K562 (cell line): ENCODE measurements around the gene POLD4. TPM values are rescaled to one million over a fixed set of nuclear protein-coding genes. Genes with fewer than 3 reads are reported as not detected.

Source experiments
- EZH2 ChIP-seq: IDR thresholded peaks from 2 replicates; pipeline ENCODE4 v1.6.1; 2012; ENCODE audit warnings: low read depth, mild to moderate bottlenecking, inconsistent platforms, low read length, borderline replicate concordance
- GTF2A2 ChIP-seq: IDR thresholded peaks from 2 replicates; pipeline ENCODE4 v1.6.1; 2016; ENCODE audit warnings: mild to moderate bottlenecking, missing genetic modification characterization, missing compliant biosample characterization
- HNRNPK ChIP-seq: fragments of 200-400 bp; formaldehyde crosslinking; IDR thresholded peaks from one replicate; pipeline ENCODE4 v1.6.1; 2018; ENCODE audit warnings: mild to moderate bottlenecking, low read depth, low read length; ENCODE audit not compliant: poor library complexity, severe bottlenecking
- KLF16 ChIP-seq: IDR thresholded peaks from 2 replicates; pipeline ENCODE4 v1.6.1; 2016; ENCODE audit warnings: antibody characterized with exemption
- NCOR1 ChIP-seq: fragments of 450-650 bp; IDR thresholded peaks from 2 replicates; pipeline ENCODE4 v1.6.1; 2016; ENCODE audit warnings: mild to moderate bottlenecking, moderate library complexity
- NFIX ChIP-seq: fragments of 250-450 bp; sonication (Bioruptor Pico); IDR thresholded peaks from 2 replicates; pipeline ENCODE4 v1.4.0; 2020; ENCODE audit warnings: low read depth, mild to moderate bottlenecking, moderate library complexity
- NFXL1 ChIP-seq: fragments of 450-650 bp; formaldehyde crosslinking; IDR thresholded peaks from 2 replicates; pipeline ENCODE4 v1.4.0; 2021; ENCODE audit warnings: mild to moderate bottlenecking
- RBM14 ChIP-seq: fragments of 200-400 bp; formaldehyde crosslinking; IDR thresholded peaks from 2 replicates; pipeline ENCODE4 v1.6.1; 2018; ENCODE audit warnings: low read depth, mild to moderate bottlenecking, low read length, moderate library complexity, borderline replicate concordance; ENCODE audit not compliant: insufficient read depth
- SIRT6 ChIP-seq: IDR thresholded peaks from one replicate; pipeline ENCODE4 v1.6.1; 2012; ENCODE audit warnings: low read depth, mild to moderate bottlenecking, control low read depth, inconsistent platforms, low read length, moderate library complexity
- SRSF7 ChIP-seq: fragments of 200-400 bp; formaldehyde crosslinking; optimal IDR thresholded peaks from 2 replicates; pipeline ENCODE3; 2017; ENCODE audit warnings: mild to moderate bottlenecking, low read depth, low read length
- TAL1 ChIP-seq: fragments of 450-650 bp; IDR thresholded peaks from 2 replicates; pipeline ENCODE4 v1.6.1; 2016; ENCODE audit warnings: mild to moderate bottlenecking
- TCF3 ChIP-seq: sonication (generic); formaldehyde crosslinking; IDR thresholded peaks from 2 replicates; pipeline ENCODE4 v1.4.0; 2020; ENCODE audit warnings: mild to moderate bottlenecking, missing genetic modification reagents
- TEAD1 ChIP-seq, 2 experiments: fragments of 450-650 bp in 1 of 2; sonication (generic) in 1 of 2; formaldehyde crosslinking; IDR thresholded peaks; 2 replicates each; pipeline versions ENCODE4 v1.4.0 to v1.8.0; 2020 to 2022; ENCODE audit warnings: mild to moderate bottlenecking in 2 of 2, missing genetic modification reagents in 1 of 2
- TSHZ1 ChIP-seq: fragments of 250-450 bp; sonication (Bioruptor Pico); IDR thresholded peaks from 2 replicates; pipeline ENCODE4 v1.4.0; 2020; ENCODE audit warnings: mild to moderate bottlenecking, moderate library complexity
- XRCC3 ChIP-seq: fragments of 450-650 bp; IDR thresholded peaks from 2 replicates; pipeline ENCODE4 v1.6.1; 2017; ENCODE audit warnings: mild to moderate bottlenecking, moderate library complexity
- ZC3H8 ChIP-seq: fragments of 450-650 bp; IDR thresholded peaks from 2 replicates; pipeline ENCODE4 v1.6.1; 2017
- ZNF232 ChIP-seq: sonication (generic); formaldehyde crosslinking; IDR thresholded peaks from 2 replicates; pipeline ENCODE4 v1.8.0; 2022; ENCODE audit warnings: mild to moderate bottlenecking, missing genetic modification reagents
- ZNF75A ChIP-seq: fragments of 450-650 bp; formaldehyde crosslinking; IDR thresholded peaks from 2 replicates; pipeline ENCODE4 v1.4.0; 2020; ENCODE audit warnings: mild to moderate bottlenecking
- polyA plus RNA-seq, 8 experiments: library from polyadenylated mRNA; depleted of rRNA in 4 of 8; stranded (reverse) in 5 of 8; unstranded in 3 of 8; fragments of >200 nt; fragmentation: Nextera tagmentation in 2 of 8; fragmentation: Illumina TruSeq in 1 of 8; extraction: Ambion mirVana in 2 of 8; extraction: Trizol in 1 of 8; gene quantifications; 2 replicates each; pipeline versions ENCODE4 v1.2.1 to v1.2.3, GENCODE V29; 2011 to 2014; ENCODE audit warnings: inconsistent platforms in 1 of 8, missing spikeins in 1 of 8
- total RNA-seq, 7 experiments: library from RNA; depleted of rRNA in 6 of 7; stranded (reverse); fragments of >200 nt in 6 of 7; fragmentation: Illumina TruSeq in 2 of 7; extraction: Trizol in 2 of 7; gene quantifications; 2 replicates each; pipeline versions ENCODE4 v1.2.1 to v1.2.3, GENCODE V29; 2011 to 2021; ENCODE audit warnings: low replicate concordance in 1 of 7
- TF ChIP-seq, protein P1 (sequence below): fragments of 450-650 bp; formaldehyde crosslinking; conservative IDR thresholded peaks from 2 replicates; pipeline ENCODE4 v1.4.0; 2022; ENCODE audit warnings: mild to moderate bottlenecking, missing genetic modification characterization
- TF ChIP-seq, protein P2 (sequence below): IDR thresholded peaks from 2 replicates; pipeline ENCODE4 v1.6.1; 2011; ENCODE audit warnings: borderline replicate concordance, low read depth, mild to moderate bottlenecking, moderate library complexity, low read length; ENCODE audit not compliant: insufficient read depth, poor library complexity, severe bottlenecking
- TF ChIP-seq, protein P3 (sequence below): sonication (generic); formaldehyde crosslinking; IDR thresholded peaks from 2 replicates; pipeline ENCODE4 v1.8.1; 2023; ENCODE audit warnings: mild to moderate bottlenecking, missing genetic modification reagents, moderate library complexity

The POLD4 gene
- total and polyA plus RNA-seq, 9 of the 15 experiments (the other 6 are each of a cell fraction or from before 2014, with no cell fraction given) = 5.8 to 64.5 (median 18.3) TPM

DNA sequence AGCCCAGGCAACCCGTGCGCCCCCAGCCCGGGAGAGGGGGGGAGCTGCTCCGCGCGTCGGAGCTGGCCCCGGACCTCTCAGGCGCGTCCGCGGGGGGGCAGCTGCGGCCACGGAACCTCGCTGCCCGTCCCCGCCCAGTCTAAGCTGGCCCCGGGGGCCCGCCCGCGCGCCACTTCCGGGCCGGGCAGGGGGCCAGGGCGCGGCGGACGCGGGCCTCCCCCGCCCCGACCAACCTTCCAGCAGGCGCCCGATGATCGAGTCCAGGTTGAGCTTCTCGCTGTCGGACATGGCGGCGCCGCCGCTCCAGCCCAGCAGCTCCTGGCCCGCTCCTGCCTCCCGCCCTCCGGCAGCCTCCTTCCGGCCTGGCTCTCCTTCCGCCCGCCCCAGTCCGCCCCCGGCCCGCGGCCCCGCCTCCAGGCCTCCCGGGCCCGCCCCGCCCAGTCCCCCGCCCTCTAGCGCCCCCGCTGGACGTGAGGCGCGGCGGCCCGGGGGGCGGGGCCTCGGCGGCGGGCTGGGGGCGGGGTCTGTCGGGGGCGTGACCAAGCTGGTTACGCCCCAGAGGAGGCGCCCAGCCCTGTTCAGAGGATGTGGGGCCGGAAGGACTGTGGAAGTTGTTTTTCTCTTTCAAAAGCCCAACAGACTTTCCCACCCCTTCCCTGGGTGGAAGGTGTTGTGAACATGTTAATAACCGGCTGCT is 48.3 kb upstream of the POLD4 start, which contains the start of gene PPP1CA (continued):
- TF ChIP-seq, protein P1, sequence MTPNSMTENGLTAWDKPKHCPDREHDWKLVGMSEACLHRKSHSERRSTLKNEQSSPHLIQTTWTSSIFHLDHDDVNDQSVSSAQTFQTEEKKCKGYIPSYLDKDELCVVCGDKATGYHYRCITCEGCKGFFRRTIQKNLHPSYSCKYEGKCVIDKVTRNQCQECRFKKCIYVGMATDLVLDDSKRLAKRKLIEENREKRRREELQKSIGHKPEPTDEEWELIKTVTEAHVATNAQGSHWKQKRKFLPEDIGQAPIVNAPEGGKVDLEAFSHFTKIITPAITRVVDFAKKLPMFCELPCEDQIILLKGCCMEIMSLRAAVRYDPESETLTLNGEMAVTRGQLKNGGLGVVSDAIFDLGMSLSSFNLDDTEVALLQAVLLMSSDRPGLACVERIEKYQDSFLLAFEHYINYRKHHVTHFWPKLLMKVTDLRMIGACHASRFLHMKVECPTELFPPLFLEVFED (CRISPR knock-in tag) = no peak
- TF ChIP-seq SRSF7 (no peak), NFIX (CRISPR knock-in tag) (no peak), TCF3 (CRISPR knock-in tag) (no peak), ZC3H8 (no peak), TAL1 (no peak), HNRNPK (no peak), SIRT6 (no peak), EZH2 (no peak), NCOR1 (no peak), TSHZ1 (CRISPR knock-in tag) (no peak), TEAD1 (CRISPR knock-in tag; IDR thresholded peaks at IDR 0.05) (0 out of 4 replicates have a peak, but pooled peaks of 1 of the 2 experiments have one; percentile 4), KLF16 (no peak; the same call in 1 of the 2 replicates), XRCC3 (no peak), ZNF232 (CRISPR knock-in tag) (no peak), GTF2A2 (tag) (no peak), NFXL1 (CRISPR knock-in tag) (no peak), RBM14 (no peak), ZNF75A (CRISPR knock-in tag) (no peak)
- TF ChIP-seq, protein P2, sequence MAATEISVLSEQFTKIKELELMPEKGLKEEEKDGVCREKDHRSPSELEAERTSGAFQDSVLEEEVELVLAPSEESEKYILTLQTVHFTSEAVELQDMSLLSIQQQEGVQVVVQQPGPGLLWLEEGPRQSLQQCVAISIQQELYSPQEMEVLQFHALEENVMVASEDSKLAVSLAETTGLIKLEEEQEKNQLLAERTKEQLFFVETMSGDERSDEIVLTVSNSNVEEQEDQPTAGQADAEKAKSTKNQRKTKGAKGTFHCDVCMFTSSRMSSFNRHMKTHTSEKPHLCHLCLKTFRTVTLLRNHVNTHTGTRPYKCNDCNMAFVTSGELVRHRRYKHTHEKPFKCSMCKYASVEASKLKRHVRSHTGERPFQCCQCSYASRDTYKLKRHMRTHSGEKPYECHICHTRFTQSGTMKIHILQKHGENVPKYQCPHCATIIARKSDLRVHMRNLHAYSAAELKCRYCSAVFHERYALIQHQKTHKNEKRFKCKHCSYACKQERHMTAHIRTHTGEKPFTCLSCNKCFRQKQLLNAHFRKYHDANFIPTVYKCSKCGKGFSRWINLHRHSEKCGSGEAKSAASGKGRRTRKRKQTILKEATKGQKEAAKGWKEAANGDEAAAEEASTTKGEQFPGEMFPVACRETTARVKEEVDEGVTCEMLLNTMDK = peak; percentile 96
- TF ChIP-seq, protein P3, sequence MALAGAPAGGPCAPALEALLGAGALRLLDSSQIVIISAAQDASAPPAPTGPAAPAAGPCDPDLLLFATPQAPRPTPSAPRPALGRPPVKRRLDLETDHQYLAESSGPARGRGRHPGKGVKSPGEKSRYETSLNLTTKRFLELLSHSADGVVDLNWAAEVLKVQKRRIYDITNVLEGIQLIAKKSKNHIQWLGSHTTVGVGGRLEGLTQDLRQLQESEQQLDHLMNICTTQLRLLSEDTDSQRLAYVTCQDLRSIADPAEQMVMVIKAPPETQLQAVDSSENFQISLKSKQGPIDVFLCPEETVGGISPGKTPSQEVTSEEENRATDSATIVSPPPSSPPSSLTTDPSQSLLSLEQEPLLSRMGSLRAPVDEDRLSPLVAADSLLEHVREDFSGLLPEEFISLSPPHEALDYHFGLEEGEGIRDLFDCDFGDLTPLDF (CRISPR knock-in tag) = no peak
